Aorta (tissue), 5 donors: ENCODE measurements around the gene FBXL2. TPM values are rescaled to one million over a fixed set of nuclear protein-coding genes. Genes with fewer than 3 reads are reported as not detected.
"Not testable (repeated sequence)": the region's sequence is repeated elsewhere in the genome, so short reads cannot be mapped to it uniquely, and the experiment has no call there.

Experiments used
- ATAC-seq: fragments of 200-7000 bp; cut with Tn5 transposase; one replicate; pipeline ENCODE4 v1.9.1; 2022; ENCODE audit warnings: moderate library complexity; ENCODE audit not compliant: low FRiP score
- DNase-seq, 2 donors: peaks; one replicate each; pipeline ENCODE4 v3.0.0-alpha.2; 2020
- H3K27ac ChIP-seq, 2 donors: one replicate each; pipeline ENCODE4 v1.5.1; 2013; ENCODE audit warnings: low read length in 2 of 2, mild to moderate bottlenecking in 2 of 2, moderate library complexity in 2 of 2, control low read depth in 1 of 2, inconsistent platforms in 1 of 2, low read depth in 1 of 2
- H3K27me3 ChIP-seq, 2 donors: one replicate each; pipeline ENCODE4 v1.6.1; 2013; ENCODE audit warnings: control low read depth in 1 of 2, low read length in 1 of 2, mild to moderate bottlenecking in 1 of 2, moderate library complexity in 1 of 2; ENCODE audit not compliant: insufficient read depth in 2 of 2, control insufficient read depth in 1 of 2
- H3K36me3 ChIP-seq, 2 donors: one replicate each; pipeline ENCODE4 v1.6.1; 2013; ENCODE audit warnings: control low read depth in 1 of 2, low read length in 1 of 2, mild to moderate bottlenecking in 1 of 2; ENCODE audit not compliant: insufficient read depth in 2 of 2, control insufficient read depth in 1 of 2
- H3K4me1 ChIP-seq, 2 donors: one replicate each; pipeline ENCODE4 v1.6.1; 2013; ENCODE audit warnings: low read length in 2 of 2, control low read depth in 1 of 2, mild to moderate bottlenecking in 1 of 2, moderate library complexity in 1 of 2; ENCODE audit not compliant: insufficient read depth in 2 of 2, control insufficient read depth in 1 of 2
- H3K4me3 ChIP-seq, 2 donors: one replicate each; pipeline ENCODE4 v1.5.1; 2013; ENCODE audit warnings: low read length in 2 of 2, control low read depth in 1 of 2, mild to moderate bottlenecking in 1 of 2
- H3K9me3 ChIP-seq: one replicate; pipeline ENCODE4 v1.6.1; 2013; ENCODE audit warnings: mild to moderate bottlenecking, low read length; ENCODE audit not compliant: control insufficient read depth
- WGBS, 2 donors: extraction: QIAGEN DNeasy Blood & Tissue Kit; methylation state at CpG; one replicate each; pipeline ENCODE4 v1.1.7; 2013; 5-methylcytosine and 5-hydroxymethylcytosine counted together
- intact Hi-C, 2 donors: fragments of 100-400 bp; cut with DNase I; formaldehyde crosslinking; loops; one replicate each; pipeline versions ENCODE4 v1.14.2 to v1.15.0; 2022
- polyA plus RNA-seq, 2 donors: library from polyadenylated mRNA; stranded (reverse); fragments of 200-250 nt; gene quantifications; one replicate each; pipeline ENCODE4 v1.2.3, GENCODE V29; 2013
- total RNA-seq, 2 donors: library from RNA; stranded (reverse); fragmentation: NEBNext Ultra II Directional; extraction: Animal tissue kit (Norgen Biotek cat#: 25700); gene quantifications; one replicate each; pipeline ENCODE4 v1.2.1, GENCODE V29; 2021
- donor health status: healthy with polysubstance abuse.
- donor health status: Bipolar disorder and iron deficiency.
- donor health status: DM: no; HTN: no; CAD: no.
- donor health status: DM: no; HTN: no; CAD: no.
- donor health status: DM: yes; HTN: yes; CAD: no.

FBXL2 gene
- total and polyA plus RNA-seq, 4 donors, result 8.0 to 23.8 (median 15.8) TPM

- Histone ChIP-seq H3K27ac (no peak overlapping the region), H3K9me3 (no peaks in the 10 kb centered on the region), H3K4me1 (peaks cover 0 to 2% of the 10 kb centered on the region in 2 donors), H3K36me3 (no peaks in the 10 kb centered on the region), H3K4me3 (no peak overlapping the region), H3K27me3 (no peaks in the 10 kb centered on the region)
- DNase-seq (no peak), ATAC-seq (no peak)
- intact Hi-C loops, result no loop called here
- 71 to 81% methylated on average over 1 of the region's 1 CpG for WGBS, 2 donors
Observed at GRCh38 chr3:33322412-33322811, 45.2 kb downstream of the FBXL2 start.

- H3K27me3 ChIP-seq, result no peaks in the 10 kb centered on the region
- H3K9me3 ChIP-seq, result no peaks in the 10 kb centered on the region
- intact Hi-C loops, result no loop called here
- H3K4me3 ChIP-seq, result no peak overlapping the region
- no peaks in the 10 kb centered on the region for H3K4me1 ChIP-seq
- 81 to 91% methylated on average over 2 of the region's 2 CpGs for WGBS, 2 donors
- ATAC-seq, result no peak
- DNase-seq, result no peak
- H3K27ac ChIP-seq, result no peak overlapping the region
- no peaks in the 10 kb centered on the region for H3K36me3 ChIP-seq
Observed at GRCh38 chr3:33331414-33331813, 54.2 kb downstream of the FBXL2 start.

GRCh38 chr3:33334364-33334763, 57.1 kb downstream of the FBXL2 start:
- Histone ChIP-seq H3K4me3 (no peak overlapping the region), H3K27ac (no peak overlapping the region), H3K9me3 (no peaks in the 10 kb centered on the region), H3K36me3 (no peaks in the 10 kb centered on the region), H3K27me3 (no peaks in the 10 kb centered on the region), H3K4me1 (no peaks in the 10 kb centered on the region)
- ATAC-seq (no peak), DNase-seq (no peak)
- intact Hi-C loops, result no loop called here
- WGBS, 2 donors, result 96 to 98% methylated on average over 2 of the region's 2 CpGs

- H3K27me3 ChIP-seq, DNase-seq, ATAC-seq, H3K4me1 ChIP-seq, intact Hi-C loops, H3K9me3 ChIP-seq, H3K36me3 ChIP-seq, H3K27ac ChIP-seq, H3K4me3 ChIP-seq: not testable (repeated sequence)
Observed at GRCh38 chr3:33338936-33339465, 61.8 kb downstream of the FBXL2 start.

- Histone ChIP-seq H3K27me3 (no peaks in the 10 kb centered on the region), H3K36me3 (no peaks in the 10 kb centered on the region), H3K4me1 (no peaks in the 10 kb centered on the region), H3K4me3 (no peak overlapping the region), H3K9me3 (no peaks in the 10 kb centered on the region), H3K27ac (no peak overlapping the region)
- intact Hi-C loops, result no loop called here
- ATAC-seq, result no peak
- DNase-seq, result no peak
Observed at GRCh38 chr3:33339758-33340157, 62.5 kb downstream of the FBXL2 start.

- H3K4me3 ChIP-seq, result no peak overlapping the region
- no peaks in the 10 kb centered on the region for H3K27me3 ChIP-seq
- no peak overlapping the region for H3K27ac ChIP-seq
- intact Hi-C loops, result no loop called here
- H3K36me3 ChIP-seq, result no peaks in the 10 kb centered on the region
- 7 to 8% methylated on average over 5 of the region's 5 CpGs for WGBS, 2 donors
- H3K4me1 ChIP-seq, result no peaks in the 10 kb centered on the region
- DNase-seq (no peak), ATAC-seq (no peak)
- no peaks in the 10 kb centered on the region for H3K9me3 ChIP-seq
Observed at GRCh38 chr3:33355611-33356010, 78.4 kb downstream of the FBXL2 start.

- DNase-seq (no peak), ATAC-seq (peak; percentile 52)
- no peak overlapping the region for H3K4me3 ChIP-seq
- intact Hi-C loops, result no loop called here
- WGBS, 2 donors, result 6 to 9% methylated on average over 4 of the region's 4 CpGs
- H3K4me1 ChIP-seq, result no peaks in the 10 kb centered on the region
- H3K9me3 ChIP-seq, result no peaks in the 10 kb centered on the region
- no peaks in the 10 kb centered on the region for H3K27me3 ChIP-seq
- peak overlapping the region in 1 of 2 donors; percentile 5 for H3K27ac ChIP-seq
- H3K36me3 ChIP-seq, result peaks cover 0 to 3% of the 10 kb centered on the region in 2 donors
Observed at GRCh38 chr3:33358172-33358781, 81.0 kb downstream of the FBXL2 start.

GRCh38 chr3:33360136-33360825, 83.0 kb downstream of the FBXL2 start:
- intact Hi-C loops, result no loop called here
- 54 to 56% methylated on average over 1 of the region's 1 CpG for WGBS, 2 donors
- Histone ChIP-seq H3K27me3 (no peaks in the 10 kb centered on the region), H3K36me3 (peaks cover 0 to 3% of the 10 kb centered on the region in 2 donors), H3K27ac (no peak overlapping the region), H3K4me3 (no peak overlapping the region), H3K4me1 (no peaks in the 10 kb centered on the region), H3K9me3 (no peaks in the 10 kb centered on the region)
- DNase-seq (no peak), ATAC-seq (no peak)
